ENCODE results near the gene ORMDL3.
"Not testable (repeated sequence)": the region's sequence is repeated elsewhere in the genome, so short reads cannot be mapped to it uniquely, and the experiment has no call there.

ORMDL3 gene

DNA sequence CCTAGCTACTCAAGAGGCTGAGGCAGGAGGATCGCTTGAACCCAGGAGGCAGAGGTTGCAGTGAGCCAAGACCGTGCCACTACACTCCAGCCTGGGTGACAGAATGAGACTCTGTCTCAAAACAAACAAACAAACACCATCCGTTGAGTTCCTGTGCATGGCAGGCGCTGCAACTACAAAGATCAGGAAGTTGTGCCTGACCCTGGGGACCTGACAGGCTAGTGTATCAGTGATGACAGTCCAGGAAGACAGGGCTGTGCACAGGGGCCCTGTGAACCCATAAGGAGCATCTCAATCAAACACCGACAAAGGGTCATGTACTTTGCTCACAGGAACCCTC lies 21.1 kb upstream of the ORMDL3 start:
- not testable (repeated sequence) for DNase-seq

- DNase-seq = no peak
Measured at GRCh38 chr17:39946551-39947330, 19.3 kb upstream of the ORMDL3 start.

- no peak for DNase-seq
Measured at GRCh38 chr17:39944393-39944711, 17.0 kb upstream of the ORMDL3 start.

DNA sequence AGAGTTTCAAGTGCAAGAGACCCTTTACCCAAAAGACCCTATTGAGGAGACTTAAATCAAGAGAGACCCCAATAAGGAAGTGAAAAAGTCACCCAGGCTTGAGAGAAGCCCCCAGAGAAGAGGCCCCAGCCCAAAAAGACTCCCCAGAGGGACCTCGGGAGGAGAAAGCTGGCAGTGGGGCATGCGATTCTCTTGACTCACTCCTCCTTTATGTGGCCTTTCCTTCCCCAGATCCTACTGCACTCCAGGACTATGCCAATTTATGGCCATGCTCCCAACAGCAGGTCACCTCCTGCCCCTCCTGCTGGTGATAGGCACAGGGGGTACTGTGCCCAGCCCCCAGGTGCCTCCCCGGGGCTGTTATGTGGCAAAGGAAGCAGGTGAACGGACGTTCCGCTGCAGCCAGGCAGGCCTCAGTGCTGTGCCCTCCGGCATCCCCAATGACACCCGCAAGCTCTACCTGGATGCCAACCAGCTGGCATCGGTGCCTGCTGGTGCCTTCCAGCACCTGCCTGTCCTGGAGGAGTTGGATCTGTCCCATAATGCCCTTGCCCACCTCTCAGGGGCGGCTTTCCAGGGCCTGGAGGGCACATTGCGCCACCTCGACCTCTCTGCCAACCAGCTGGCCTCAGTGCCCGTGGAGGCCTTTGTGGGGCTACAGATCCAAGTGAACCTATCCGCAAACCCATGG lies 16.4 kb upstream of the ORMDL3 start:
- no peak for DNase-seq

DNA sequence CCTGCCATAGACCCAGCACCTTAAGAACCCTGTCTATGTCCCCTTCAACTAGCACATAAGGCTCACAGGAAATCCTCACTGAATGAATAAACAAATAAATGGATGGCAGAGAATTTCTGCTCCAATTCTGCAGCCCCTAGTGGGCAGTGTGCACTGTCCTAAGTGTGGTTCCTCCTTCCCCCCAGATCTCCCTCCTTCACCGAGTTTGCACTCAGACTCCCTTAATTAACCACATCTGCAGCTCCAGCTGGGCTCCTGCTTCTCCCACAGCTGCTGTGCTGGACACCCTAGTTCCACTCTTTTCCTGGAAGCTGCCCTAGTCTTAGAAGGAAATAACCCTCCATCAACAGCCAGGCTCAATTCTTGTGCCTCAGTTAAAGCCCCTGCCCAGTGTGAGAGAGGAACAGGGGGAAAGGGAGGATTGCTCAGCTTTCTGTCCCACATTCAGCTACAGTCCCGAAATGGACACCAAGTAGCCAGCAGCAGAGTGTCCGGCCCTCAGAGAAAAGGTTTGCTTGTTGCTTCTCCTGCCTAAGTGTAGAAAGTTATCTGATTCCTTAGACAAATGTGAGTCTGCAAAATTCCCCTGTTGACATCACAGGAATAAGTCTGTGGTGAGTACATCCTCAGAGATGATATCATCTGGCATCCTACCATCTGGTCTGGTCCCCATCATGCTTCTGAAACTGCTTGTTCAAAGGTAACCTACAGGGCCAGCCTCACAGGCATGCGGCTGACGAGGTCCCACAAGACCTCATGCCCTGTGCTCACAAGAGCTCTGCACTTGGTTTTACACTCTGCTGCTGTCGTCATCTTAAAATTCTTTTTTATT lies 12.4 kb upstream of the ORMDL3 start:
- peak; percentile 38 for DNase-seq

- no peak for DNase-seq
Measured at GRCh38 chr17:39939106-39939505, 11.7 kb upstream of the ORMDL3 start.

DNA sequence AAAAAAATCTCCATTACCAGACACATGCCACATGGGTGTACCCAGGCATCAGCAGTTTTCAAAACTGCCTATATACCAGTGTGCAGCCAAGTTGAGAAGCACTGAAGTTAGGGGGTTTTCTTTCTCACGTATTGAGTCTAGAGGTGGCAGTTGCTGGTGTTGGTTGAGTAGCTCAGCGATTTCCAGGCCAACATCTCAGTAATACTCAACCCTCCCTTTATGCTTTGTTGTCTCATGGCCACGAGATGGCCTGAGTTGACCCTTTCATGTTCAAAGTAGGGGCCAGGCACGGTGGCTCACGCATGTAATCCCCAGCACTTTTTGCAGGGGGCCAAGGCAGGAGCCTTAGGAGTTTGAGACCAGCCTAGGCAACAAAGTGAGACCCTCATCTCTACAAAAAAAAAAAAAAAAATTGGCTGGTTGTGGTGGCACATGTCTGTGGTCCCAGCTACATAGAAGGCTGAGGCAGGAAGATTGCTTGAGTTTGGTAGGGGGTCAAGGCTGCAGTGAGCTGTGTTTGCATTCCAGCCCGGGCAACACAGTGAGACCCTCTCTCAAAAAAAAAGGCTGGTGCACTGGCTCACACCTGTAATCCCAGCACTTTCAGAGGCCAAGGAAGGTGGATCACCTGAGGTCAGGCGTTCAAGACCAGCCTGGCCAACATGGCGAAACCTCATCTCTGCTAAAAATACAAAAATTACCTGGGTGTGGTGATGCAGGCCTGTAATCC lies 10.9 kb upstream of the ORMDL3 start:
- DNase-seq = no peak

DNA sequence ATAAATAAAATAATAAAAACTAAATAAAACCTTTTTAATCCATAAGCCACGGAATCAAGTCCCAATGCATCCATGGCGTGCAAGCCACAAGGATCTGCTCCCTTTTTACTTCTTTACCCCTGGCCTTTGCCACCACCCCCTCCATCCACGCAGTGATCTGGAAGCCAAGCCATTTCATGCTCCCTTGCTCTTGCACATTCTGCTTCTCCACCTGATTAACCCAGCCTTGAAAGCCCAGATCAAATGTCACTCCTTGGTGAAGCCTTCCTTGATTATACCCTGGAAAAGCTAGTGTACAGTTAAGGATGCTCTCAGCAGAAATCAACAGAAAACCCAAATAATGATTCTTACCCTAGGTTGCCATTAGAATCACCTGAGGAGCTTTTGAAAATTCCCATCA lies 10.0 kb upstream of the ORMDL3 start:
- no peak for DNase-seq

DNA sequence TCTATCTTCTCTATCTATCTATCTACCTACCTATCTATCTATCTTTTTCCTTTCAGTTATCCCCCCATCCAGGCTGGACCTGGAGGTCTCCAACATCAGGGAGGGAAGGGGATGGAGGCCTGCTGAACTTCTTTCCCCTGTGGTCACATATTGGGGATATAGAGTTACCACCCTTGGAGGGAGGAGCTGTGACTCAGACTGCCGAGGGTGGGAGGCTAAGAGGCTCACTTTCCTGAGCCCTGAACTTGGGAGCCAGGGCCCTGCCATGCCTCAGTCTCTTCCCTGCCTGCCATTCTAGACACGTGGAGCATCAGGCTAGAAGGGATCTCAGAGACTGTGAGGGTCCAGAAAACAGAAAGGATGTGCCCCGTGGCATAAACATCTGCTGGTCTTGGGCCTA lies 8.5 kb upstream of the ORMDL3 start:
- no peak for DNase-seq

- DNase-seq = no peak
Measured at GRCh38 chr17:39934324-39934723, 6.9 kb upstream of the ORMDL3 start.

DNA sequence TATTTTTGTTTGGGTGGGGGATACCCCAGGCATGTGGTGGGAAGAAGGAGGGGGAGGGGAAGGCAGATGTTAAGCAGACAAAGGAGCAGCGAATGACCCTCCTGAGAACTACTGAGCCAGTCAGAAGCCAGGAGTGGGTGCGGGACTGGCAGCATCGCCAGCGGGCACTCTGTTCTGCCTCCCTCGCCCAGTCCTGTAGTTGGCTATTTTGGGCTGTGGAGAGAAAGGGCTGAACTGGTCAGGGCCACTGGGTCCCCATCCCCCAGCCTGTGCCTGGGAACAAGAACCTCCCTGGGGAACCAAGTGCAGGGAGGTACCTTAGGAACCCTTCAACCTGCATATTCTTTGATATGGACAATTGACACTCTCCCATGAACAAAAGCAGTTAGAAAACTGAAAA lies 6.5 kb upstream of the ORMDL3 start:
- DNase-seq = no peak

DNA sequence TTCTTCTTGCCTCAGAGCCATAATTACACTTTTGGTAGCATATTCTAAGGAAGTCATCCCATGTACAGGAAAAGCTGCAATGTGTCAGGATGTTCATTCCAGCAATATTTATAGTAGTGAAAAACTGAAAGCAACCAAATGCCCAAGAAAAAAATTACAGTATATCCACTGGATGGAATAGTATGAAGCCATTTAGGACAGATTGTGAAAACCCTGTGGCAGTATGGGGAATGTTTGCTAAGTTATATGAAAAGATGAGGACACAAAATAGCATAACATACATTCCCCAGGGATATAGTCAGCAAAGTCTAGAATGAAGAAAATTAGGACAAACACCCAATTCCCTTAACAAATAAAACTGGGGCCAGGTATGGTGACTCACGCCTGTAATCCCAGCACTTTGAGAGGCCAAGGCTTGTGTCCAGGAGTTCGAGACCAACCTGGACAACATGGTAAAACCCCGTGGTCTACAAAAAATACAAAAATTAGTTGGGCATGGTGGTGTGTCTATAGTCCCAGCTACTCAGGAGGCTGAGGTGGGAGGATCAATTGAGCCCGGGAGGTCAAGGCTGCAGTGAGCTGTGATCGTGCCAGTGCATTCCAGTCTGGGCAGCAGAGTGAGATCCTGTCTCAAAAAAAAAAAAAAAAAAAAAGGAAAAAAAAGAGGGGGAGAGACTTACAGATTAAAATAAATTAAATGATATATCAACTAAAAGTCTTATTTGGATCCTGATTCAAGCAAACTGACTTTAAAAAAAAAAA lies 2.4 kb upstream of the ORMDL3 start:
- no peak for DNase-seq

- no peak for DNase-seq
Measured at GRCh38 chr17:39928858-39929645, 1.7 kb upstream of the ORMDL3 start.

- DNase-seq = no peak
Measured at GRCh38 chr17:39927929-39928857, 792 bp upstream of the ORMDL3 start.

GRCh38 chr17:39926588-39927100 lies 757 bp downstream of the ORMDL3 start:
- peak; percentile 62 for DNase-seq

DNA sequence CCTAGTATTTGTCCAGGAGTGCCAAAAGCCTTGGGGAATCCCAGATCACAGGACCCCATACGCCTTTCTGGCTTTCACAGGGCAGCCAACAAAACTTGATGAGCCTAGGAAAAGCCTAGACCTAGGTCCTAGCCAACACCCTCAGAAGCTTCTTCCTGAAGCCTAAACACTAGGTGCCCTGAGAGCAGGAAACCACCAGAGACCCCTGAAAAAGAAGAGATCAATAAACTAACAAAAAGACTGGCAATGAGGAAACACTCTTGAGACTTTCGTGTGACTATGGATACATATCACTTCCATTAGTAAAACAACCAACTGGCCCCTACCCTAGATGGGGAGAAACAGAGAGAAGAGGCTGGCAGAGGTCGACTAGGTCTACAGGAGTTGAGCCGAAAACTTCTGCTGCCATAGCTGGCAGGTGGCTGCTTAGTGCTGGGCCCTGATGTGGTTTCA lies 1.2 kb downstream of the ORMDL3 start:
- DNase-seq = no peak

- peak; percentile 33 for DNase-seq
Measured at GRCh38 chr17:39925282-39926134, 1.9 kb downstream of the ORMDL3 start.

DNA sequence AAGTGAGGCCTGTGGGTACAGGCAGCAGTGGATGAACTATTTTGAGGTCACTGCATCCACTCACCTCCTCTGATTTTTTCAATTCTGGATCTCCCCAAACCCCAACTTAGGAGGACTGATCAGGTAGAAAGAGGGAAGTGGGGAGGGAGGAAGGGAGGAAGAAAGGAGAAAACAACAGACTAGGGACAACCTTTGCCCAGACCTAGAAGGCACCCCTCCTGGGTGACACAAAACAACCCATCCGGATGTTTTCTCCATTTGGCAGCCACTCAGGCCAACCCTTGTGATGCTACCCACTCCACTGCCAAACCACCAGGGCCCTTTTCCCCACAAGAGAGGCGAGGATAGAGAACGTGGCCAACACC lies 2.7 kb downstream of the ORMDL3 start:
- no peak for DNase-seq
